Eye (tissue), 1 donor: ENCODE results near the gene HOOK2.
"Not testable (repeated sequence)": the region's sequence is repeated elsewhere in the genome, so short reads cannot be mapped to it uniquely, and the experiment has no call there.

Experiments
- DNase-seq: peaks from one replicate; pipeline ENCODE4 v3.0.0-alpha.2; 2015

HOOK2 gene

DNA sequence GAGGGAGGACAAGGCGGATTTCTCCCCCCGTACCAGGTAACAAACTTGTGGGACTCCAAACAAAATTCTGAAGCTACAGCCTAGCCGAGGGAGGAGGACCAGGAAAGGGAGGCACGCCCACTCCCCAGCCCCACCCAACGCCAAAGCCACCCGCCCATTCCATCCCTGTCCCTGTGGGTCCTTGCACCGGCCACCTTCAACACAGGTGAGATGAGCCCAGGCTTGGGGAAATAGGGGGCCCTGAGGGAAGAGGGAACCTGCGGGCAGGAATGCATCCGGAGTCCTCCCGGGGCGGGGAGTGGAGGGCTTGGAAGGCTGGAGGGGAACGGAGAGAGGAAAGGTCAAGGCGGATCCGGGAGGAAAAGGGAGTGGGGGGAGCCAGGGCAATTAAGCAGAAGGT, 23.7 kb downstream of the HOOK2 start, which contains the start of gene BEST2:
BEST2 (plus strand) TSS at position 157 of the 400 bp plus-strand sequence. CDS start 802 bp downstream, outside the sequence.
- DNase-seq = no peak

DNA sequence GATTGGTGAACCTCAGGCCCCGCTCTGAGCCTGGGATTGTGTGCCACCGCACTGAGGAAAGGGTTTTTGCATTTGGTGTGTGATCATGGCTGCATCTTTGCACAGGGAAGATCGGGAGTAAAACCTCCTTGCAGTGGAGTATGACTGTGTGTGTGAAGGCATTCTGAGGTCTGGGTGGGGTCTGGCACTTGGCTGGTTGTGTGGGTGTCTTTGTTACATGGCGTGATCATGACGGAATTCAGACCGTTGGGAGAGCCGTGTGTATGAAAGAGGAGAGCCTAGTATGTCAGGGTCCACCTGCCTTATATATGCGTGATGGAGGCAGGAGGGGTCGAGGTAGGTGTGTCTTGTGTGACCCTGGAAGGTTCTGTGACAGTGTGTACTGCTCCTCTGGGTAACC, 24.5 kb downstream of the HOOK2 start:
- DNase-seq = no peak

DNA sequence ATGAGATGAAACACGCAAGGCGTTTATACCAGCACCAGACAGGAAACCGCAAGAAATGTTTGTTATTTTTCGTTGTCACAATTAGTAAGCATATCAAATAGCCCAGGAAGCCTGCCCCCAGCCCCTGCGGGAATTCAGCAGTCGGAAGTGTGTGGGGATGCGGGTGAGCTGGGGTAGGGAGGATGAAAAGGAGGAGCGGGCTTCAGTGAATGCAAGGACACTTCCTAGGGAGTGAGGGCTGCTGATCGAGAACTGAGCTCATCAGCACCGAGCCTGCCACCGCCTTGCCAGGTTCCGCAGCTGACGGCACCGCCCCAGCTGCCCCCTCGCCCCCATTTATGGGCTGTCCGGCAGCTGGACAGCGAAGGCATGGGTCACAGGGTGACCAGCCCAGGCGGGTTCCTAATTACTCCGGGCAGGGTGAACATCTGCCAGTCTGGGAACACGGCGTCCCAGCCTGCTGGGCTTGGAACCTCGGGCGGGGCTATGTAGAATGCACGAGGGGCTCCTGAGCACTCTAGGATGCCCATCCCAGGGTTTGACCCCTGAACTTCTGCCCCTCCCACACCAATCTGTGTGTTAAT, 25.3 kb downstream of the HOOK2 start:
- DNase-seq = peak; percentile 30

DNA sequence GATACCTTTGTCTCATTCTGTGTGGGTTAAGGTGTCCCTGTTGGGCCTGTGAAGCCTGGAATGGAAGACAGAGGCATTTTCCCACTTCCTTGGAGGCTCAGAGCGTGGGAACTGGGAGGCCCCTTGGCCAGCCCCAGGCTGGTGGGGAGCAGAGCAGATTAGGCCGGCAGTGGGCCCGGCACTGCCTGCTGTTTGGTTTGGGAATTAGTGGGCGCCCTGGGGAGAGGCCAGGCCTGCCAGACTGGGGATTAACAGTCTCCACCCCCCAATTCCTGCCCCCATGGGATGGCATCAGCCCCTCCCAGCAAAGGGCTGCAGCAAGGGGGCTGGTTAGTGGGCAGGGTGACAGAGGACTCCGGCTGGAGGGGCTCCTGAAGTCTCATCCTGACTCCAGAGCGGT, 26.9 kb downstream of the HOOK2 start:
- DNase-seq = peak; percentile 28

DNA sequence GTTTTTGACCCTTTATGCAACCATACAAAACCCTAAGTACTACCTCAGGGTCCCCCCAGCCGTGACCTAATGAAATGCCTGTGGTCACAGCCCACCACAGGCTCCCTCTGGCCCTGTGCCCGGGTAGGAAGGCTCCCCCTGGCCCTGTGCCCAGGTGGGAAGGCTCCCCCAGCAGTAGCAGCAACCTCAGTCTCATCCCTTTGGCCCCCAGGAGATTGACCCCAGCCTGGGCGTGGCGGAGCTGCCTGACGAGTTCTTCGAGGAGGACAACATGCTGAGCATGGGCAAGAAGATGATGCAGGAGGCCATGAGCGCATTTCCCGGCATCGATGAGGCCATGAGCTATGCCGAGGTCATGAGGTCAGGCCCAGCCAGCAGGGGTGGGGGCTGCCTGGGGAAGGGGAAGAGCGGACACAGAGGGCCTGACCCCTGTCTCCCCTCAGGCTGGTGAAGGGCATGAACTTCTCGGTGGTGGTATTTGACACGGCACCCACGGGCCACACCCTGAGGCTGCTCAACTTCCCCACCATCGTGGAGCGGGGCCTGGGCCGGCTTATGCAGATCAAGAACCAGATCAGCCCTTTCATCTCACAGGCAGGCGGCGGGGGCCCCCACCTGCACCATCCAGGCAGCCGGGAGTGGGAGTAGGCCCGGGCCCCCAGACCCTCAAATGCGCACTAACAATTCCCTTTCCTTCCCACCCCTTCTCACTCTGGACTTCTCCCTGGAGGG, 30.0 kb downstream of the HOOK2 start:
- DNase-seq = no peak

DNA sequence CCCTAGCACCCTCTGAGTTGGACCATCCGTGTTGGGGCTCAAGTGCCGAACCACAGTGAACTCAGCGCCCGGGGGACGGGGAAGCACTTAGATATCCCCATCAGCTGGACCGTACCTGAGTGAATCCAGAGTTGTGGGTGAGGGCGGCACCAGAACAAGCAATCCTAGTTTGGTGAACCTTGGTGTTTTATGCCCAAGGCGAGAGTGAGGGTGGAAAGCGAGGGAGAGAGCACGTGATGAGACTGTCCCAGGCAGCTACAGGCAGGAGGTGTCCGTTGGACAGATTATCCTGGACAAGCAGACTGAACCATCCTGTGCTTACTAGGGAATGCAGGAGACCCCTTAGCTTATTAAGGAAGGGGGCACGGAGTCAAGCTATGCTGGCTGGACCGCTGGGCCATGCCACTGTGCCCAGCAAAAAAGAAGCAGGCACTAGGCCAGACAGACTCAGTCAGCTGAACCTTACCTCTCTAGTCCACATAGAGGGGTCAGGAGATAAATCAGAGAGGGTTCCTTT, 37.5 kb downstream of the HOOK2 start:
- no peak for DNase-seq

DNA sequence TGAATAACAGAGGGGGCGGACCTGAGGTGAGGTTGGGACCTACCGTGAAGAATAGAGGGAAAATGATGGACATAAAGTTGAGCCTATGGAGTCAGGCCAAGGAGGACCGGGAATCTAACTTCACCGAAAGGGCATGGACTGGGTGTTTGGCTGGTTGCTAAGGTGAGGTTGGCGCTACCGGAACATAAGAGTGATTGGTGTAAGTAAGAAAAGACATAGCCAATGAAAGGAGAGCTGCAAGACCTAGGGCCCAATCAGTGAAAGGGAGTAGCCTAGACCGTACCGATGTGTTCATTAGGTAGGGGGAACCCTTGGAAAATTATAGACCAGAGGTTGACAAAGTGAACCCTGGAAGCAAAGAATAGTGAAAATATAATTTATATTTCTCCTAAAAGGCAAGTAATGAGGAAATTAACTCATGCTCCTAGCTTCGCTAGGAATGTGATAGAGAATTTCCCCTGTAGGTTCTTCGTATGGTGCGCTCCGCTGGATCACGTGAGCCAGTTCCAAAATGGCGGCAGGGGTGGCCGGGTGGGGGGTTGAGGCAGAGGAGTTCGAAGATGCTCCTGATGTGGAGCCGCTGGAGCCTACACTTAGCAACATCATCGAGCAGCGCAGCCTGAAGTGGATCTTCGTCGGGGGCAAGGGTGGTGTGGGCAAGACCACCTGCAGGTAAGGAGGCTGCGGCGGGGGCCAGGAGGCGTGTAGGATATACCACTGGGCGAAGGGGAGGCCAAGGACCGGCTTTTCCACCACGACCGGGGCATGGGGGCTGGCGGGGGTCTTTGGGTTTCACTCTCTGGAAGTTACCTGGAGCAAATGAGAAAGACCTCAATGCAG, 38.1 kb downstream of the HOOK2 start, which contains the start of gene GET3:
GET3 (plus strand) TSS at position 503 of the 840 bp plus-strand sequence; CDS start at position 512, 9 bp downstream.
- peak; percentile 99 for DNase-seq

DNA sequence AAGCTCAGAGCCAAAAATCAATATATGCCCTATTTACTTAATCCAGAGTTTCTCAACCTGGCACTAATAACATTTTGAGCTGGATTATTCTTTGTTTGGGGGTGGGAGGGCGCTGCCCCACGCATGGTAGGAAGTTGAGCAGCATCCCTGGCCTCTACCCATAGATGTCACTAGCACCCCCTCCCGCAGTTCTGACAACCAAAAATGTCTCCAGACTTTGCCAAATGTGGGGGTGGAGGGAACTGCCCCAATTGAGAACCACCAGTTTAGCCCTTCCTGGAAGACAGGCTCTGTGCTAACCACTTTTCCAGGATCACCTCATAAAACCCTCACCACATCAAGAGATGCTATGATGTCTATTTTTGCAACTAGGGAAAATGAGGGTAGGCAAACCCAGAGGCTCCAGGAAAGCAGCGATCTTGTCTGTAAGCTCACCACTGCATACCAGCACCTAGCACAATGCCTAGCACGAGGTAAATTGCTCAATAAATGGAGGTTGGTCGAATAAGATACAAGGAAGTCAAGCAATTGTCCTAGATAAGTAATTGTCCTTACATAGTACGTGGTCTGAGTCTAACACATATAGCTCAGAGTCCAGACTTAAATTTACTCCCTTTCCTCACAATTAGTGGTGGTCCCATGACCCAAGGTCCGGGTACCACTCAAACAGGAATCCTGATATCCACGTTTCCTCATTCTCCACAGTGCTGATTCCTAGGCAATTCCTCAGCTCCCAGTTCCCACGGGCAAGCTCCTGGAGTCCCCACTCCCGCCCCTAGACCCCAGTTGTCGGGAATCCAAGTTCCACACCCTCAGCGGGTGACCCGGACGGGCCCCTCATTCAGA, 41.8 kb downstream of the HOOK2 start:
- DNase-seq = peak; percentile 39

DNA sequence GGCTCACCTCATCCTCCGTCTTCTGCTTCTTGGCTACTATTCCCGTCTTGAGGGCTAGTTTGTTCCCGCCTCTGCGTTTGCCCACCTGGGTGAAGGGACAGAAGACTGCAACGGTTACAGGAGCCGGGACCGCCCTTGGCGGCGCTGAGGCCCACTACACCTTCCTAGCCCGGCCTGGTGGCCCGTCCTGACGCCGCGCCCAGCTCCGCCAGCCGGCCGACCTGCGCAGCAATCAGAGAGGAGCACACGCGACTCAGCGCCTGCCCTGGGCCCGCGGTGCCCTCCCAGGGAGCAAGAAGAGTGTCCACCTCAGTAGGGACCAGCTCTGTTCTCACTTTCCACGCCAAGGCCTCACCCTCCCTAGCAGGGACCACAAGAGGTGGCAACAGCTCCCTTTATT, 44.0 kb downstream of the HOOK2 start:
- DNase-seq = no peak

DNA sequence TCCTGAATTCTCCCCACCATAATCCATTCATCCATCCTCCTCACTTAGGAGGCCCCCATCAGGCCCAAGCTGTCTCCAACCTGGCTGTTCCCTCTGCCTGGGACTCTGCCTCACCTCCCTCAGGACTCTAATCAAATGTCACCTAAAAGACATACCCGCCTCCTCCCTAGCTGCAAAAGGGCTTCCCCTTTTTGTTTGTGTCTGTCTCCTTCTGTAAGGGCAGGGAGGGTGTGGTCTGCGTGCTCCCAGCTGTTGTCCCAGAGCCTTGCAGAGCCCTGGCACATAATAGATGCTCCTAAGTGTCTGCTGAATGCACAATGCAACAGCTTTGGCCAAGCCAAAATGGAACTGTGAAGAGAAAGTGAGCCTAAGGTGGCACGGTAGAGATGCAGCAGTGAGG, 45.3 kb downstream of the HOOK2 start:
- DNase-seq = no peak

DNA sequence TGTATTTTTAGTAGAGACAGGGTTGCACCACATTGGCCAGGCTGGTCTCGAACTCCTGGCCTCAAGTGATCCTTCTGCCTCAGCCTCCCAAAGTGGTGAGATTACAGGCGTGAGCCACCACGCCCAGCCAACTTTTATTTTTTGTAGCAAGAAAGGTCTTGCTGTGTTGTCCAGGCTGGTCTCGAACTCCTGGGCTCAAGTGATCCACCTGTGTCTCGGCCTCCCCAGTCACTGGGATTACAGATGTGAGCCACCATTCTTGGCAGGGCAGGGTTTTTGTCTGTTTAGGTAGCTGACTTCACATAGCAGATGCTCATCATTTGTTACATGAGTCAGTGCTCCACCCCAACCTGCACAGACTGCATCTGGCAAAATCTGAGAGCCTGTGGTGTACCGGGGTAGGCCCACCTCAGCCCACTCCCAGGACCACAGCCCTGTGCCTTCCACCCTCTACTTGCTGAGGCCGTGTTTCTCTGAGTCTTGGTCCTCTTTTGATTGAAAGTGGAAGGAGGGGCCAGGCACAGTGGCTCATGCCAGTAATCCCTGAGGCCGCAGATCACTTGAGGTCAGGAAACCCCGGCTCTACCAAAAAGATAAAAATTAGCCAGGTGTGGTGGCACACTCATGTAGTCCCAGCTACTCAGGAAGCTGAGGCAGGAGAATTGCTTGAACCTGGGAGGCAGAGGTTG, 47.5 kb downstream of the HOOK2 start:
- no peak for DNase-seq

DNA sequence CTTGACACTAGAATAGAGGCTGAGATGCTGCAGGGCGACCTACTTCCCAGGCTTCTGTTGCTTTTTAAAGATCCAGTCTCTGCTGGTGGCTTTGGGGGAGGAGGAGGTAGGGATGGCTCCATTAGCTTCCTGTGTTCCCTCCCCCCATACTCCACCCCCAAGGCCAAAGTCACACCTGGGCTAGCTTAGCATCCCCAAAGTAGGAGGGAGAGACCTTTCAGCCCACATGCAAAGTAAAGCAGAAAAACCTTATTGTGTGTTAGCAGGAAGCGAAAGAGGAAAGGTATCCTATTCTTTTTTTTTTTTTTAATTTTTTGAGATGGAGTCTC, 48.4 kb downstream of the HOOK2 start:
- DNase-seq = no peak

DNA sequence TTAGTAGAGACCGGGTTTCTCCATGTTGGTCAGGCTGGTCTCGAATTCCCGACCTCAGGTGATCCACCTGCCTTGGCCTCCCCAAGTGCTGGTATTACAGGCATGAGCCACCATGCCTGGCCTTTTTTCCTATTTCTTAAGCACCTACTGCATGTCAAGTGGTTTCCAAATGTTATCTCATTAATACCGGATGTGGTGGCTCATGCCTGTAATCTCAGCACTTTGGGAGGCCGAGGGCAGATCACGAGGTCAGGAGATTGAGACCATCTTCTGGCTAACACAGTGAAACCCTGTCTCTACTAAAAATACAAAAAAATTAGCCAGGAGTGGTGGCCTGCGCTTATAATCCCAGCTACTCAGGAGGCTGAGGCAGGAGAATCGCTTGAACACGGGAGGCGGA, 49.7 kb downstream of the HOOK2 start:
- not testable (repeated sequence) for DNase-seq

DNA sequence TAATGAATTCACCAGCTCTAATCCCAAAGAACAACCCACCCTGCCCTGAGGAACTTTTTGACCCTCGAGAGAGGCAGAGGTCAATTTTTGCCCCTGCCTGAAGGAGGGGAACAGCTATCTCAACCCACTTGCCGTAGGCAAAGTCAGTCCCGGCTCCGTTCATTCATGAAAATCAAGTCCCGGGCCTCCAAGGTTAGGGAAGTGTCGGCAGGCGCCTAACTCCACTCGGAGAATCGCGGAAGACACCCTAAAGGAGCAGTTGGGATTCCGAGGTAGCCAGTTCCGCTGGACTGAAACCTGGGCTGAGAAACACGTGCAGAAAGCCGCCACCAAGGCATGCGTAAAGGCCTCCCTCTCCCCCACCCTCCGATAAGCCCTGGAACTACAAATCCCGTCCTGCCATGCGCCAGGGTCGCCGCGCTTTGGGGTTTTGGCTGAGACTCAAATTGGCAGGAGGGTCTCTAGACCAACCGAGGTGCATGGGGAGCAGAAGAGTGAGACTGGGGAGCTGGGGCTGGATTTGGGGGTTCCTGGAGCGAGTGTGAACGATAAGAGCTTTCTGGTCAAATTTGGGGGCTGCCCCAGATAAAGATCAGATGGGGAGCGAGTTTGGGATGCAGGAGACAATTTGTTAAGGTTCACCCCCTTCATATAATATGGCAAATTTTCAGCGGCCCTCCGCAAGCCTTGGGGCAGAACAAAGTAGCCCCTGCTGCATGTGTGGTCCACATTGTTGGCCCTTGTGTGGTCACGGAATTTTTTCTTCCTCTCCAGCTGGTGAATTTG, 51.5 kb downstream of the HOOK2 start, which contains the start of gene TNPO2:
TNPO2 (minus strand) TSS at position 292 of the 786 bp plus-strand sequence. CDS start 2,955 bp downstream, outside the sequence.
- peak; percentile 89 for DNase-seq

DNA sequence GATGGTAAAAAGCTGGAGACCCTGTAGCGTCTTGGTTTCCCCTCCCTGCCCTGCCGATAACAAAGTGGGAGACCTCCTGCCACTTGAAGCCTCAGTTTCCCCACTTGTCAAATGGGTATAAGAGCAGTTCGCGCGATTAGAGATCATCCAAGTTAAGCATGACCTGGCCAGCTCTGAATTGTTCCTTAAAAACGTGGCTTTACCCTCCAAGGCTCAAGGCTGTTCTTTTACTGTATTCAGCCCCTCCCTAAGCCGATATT, 52.0 kb downstream of the HOOK2 start:
- DNase-seq = no peak

DNA sequence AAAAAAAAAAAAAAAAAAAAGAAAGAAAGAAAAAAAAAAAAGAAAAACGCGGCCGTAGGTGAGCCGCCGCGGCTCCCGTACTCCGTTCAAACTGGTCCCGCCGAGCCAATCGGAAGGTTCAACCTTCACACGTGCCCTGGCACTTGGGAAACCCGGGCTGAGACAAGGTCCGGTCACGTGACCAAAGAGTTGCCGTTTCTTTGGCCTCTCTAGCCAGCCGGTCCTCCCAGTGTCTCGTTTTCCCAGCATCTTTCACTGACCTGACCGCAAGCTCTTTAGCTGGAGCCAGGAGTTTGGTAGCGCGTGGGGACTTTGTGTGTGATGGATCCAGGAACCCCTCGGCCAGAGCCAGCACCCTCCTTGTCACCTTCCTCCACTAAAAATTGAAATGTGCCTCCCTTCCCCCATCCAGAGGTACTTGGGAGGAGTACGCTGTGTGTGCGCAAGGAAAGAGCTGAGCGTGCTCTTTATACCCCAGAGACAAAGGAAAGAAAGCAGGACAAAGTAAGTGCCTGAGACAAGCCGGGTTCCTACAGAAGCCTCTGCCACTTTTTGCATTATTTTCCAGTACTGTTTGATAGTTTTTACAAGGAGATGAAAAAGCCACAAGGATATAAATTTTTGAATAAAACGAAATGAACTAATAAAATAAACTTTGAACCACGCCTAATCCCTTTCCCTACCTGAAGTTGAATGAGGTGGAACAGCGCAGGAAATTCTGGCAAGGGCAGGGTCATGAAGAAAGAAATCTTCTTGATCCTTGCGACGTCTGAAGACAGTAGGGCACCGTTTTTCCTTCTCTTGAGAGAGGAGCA, 52.6 kb downstream of the HOOK2 start:
- peak; percentile 99 for DNase-seq

DNA sequence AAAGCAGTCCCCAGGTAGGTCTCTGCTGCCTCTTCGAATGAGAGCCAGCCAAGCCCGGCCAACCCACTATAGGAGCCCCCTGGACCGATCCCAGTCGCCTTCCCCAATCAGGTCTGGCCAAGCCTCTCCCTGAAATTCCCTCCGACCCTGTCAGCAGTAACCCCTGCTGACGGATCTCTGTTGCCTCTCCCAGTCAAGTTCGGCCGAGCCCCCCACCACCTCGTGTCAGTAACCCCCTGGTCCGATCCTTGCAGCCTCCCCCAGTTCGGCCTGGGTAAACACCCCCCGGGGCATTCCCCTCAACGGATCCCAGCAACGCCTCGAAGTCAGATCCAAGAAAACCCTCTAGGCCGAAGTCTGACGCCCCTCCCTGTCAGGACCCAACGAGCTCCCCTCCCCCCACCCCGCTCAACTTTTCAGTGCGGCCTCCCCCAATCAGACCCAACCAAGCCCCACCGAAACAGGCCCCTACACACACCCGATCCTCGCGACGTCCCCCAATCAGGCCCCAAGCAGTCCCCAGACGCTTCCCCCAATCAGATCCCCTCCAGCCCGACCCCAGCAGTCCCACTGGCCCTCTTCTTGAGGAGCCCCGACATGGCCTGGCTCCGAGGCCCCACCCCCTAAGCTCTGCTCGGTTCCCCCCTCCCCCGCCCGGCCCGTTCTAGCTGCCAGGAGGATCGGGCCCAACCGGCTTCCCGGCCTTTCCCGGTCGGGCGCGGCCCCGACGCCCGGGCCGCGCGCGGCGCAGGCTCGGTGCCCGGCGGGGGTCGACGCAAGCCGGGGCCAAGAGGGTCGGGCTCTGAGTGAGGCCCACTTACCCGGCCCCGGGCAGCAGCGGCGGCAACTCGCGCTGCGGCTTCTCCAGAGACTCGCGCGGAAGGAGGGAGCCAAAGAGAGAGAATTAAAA, 53.4 kb downstream of the HOOK2 start:
- peak; percentile 83 for DNase-seq

DNA sequence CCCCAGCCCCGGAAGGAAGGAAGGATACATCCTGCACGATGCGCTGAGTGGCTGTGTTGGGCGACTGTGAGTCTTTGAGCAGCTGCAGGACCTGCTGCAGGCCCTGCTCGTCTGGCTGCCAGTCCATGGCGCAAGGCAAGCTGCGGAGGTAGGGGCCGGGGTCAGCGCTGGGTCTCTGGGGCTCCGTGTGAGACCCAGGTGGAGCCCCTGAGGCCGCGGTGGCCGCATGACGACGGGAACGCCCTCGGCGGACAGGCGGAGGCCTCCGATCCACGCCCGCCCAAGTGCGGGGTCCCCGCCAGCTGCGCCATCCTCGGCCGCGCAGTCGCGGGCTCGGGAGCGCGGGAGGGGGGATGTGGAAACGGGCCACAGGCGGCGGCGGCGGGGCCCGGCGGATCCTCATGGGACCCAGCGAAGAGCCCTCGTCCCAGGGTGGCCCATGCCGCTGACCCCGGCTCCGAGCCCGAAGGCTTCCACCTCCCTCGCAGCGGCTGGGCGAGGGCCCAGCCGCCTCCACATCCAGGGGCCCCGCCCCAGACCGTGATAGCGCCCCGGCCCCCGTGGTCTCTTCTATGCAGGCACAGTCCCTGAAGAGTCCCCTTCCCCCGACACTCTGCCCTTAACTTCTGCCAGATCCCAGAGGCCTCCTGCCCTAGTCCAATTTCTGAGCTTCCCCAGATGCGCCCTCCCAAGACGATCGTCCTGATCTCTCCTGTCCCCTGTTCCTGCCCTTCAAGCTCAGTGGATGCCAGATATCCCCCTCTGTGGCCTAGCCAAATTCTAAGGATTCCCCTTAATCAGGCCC, 54.3 kb downstream of the HOOK2 start:
- peak; percentile 58 for DNase-seq
